Calu3 (cell line): ENCODE data around the gene WDR12. TPM values are rescaled to one million over a fixed set of nuclear protein-coding genes. Genes with fewer than 3 reads are reported as not detected.

Source experiments
- BruUV-seq: library from RNA; stranded (reverse); fragments of 400-500 nt; replicated peaks from 2 replicates; lab custom pipeline; 2021; lab: Mats Ljungman, UMichigan
- CTCF ChIA-PET: fragments of 300-600 bp; sonication (Branson Sonifier 250); formaldehyde crosslinking; loops from one replicate; lab custom pipeline; 2022; ENCODE audit warnings: antibody characterized with exemption; lab: Charles Lee
- DNase-seq: peaks from one replicate; pipeline ENCODE4 v3.0.0; 2022
- H3K27ac Mint-ChIP-seq: one replicate; pipeline ENCODE4 v1.8.0; 2022; ENCODE audit warnings: mixed read lengths; ENCODE audit not compliant: unreplicated experiment
- H3K27me3 Mint-ChIP-seq: one replicate; pipeline ENCODE4 v1.8.0; 2022; ENCODE audit warnings: mixed read lengths; ENCODE audit not compliant: unreplicated experiment
- H3K36me3 Mint-ChIP-seq: one replicate; pipeline ENCODE4 v1.8.0; 2022; ENCODE audit warnings: mild to moderate bottlenecking, moderate library complexity, mixed read lengths; ENCODE audit not compliant: insufficient read depth, unreplicated experiment
- H3K4me1 Mint-ChIP-seq: one replicate; pipeline ENCODE4 v1.8.0; 2022; ENCODE audit warnings: mild to moderate bottlenecking, low read depth, mixed read lengths; ENCODE audit not compliant: unreplicated experiment
- H3K4me3 Mint-ChIP-seq: one replicate; pipeline ENCODE4 v1.8.0; 2022; ENCODE audit warnings: mild to moderate bottlenecking, low read depth, moderate library complexity, mixed read lengths; ENCODE audit not compliant: unreplicated experiment
- H3K9me3 Mint-ChIP-seq: one replicate; pipeline ENCODE4 v1.8.0; 2022; ENCODE audit warnings: low read depth, mixed read lengths; ENCODE audit not compliant: unreplicated experiment
- intact Hi-C: fragments of 100-400 bp; cut with micrococcal nuclease; formaldehyde crosslinking; loops from one replicate; pipeline ENCODE4 v1.10.0; 2022; ENCODE audit not compliant: unreplicated experiment
- total RNA-seq: library from RNA; stranded (reverse); gene quantifications from 2 replicates; pipeline ENCODE4 v1.2.3, GENCODE V29; 2022
- TF ChIP-seq, protein P1 (sequence below): fragments of 200-600 bp; IDR thresholded peaks from one replicate; pipeline ENCODE4 v1.8.0; 2022; ENCODE audit warnings: antibody characterized with exemption; ENCODE audit not compliant: unreplicated experiment

WDR12 gene
- total RNA-seq, 1 experiment from 2014 or later: 105 TPM

DNA sequence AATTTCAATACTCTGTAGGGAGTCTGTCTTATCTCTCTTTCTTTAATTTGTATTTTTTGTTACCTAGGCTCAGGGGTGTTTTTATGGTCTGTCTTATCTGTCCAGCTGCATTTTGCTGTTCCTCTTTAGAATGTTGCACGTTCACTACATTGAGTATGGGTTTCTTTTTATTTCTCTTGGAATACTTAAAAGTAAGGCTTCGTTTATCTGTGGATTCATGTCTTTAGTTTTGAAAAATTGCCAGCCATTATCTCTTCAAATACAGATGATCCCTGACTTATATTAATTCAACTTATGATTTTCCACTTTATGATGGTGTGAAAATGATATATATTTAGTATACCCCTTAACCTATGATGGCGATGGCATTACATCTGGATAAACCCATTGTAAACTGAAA is 27.5 kb upstream of the WDR12 start:
- H3K4me1 Mint-ChIP-seq: no peaks in the 10 kb centered on the region
- H3K4me3 Mint-ChIP-seq: no peak overlapping the region
- intact Hi-C loops: no loop called here
- no TSS peak for BruUV-seq
- CTCF ChIA-PET: no interaction called here
- no peaks in the 10 kb centered on the region for H3K27me3 Mint-ChIP-seq
- TF ChIP-seq, protein P1, sequence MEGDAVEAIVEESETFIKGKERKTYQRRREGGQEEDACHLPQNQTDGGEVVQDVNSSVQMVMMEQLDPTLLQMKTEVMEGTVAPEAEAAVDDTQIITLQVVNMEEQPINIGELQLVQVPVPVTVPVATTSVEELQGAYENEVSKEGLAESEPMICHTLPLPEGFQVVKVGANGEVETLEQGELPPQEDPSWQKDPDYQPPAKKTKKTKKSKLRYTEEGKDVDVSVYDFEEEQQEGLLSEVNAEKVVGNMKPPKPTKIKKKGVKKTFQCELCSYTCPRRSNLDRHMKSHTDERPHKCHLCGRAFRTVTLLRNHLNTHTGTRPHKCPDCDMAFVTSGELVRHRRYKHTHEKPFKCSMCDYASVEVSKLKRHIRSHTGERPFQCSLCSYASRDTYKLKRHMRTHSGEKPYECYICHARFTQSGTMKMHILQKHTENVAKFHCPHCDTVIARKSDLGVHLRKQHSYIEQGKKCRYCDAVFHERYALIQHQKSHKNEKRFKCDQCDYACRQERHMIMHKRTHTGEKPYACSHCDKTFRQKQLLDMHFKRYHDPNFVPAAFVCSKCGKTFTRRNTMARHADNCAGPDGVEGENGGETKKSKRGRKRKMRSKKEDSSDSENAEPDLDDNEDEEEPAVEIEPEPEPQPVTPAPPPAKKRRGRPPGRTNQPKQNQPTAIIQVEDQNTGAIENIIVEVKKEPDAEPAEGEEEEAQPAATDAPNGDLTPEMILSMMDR: no peak
- no peak for DNase-seq
- H3K9me3 Mint-ChIP-seq: no peaks in the 10 kb centered on the region
- no peaks in the 10 kb centered on the region for H3K36me3 Mint-ChIP-seq
- no peak overlapping the region for H3K27ac Mint-ChIP-seq

DNA sequence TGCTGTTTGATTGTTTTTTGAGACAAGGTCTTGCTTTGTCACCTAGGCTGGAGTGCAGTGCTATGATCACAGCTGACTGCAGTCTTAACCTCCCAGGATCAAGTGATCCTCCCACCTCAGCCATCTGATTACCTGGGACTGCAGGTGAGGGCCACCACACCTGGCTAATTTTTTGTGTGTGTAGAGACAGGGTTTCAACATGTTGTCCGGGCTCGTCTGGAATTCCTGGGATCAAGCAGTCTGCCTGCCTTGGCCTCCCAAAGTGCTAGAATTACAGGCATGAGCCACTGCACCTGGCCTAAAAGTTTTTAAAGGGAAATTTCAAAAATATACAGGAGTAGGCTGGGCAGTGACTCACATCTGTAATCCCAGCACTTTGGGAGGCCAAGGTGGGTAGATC is 23.0 kb upstream of the WDR12 start:
- TF ChIP-seq, protein P1: no peak
- BruUV-seq: no TSS peak
- DNase-seq: no peak
- CTCF ChIA-PET: no interaction called here
- no peak overlapping the region for H3K4me3 Mint-ChIP-seq
- no peak overlapping the region for H3K27ac Mint-ChIP-seq
- H3K27me3 Mint-ChIP-seq: no peaks in the 10 kb centered on the region
- H3K9me3 Mint-ChIP-seq: no peaks in the 10 kb centered on the region
- H3K4me1 Mint-ChIP-seq: no peaks in the 10 kb centered on the region
- intact Hi-C loops: no loop called here
- H3K36me3 Mint-ChIP-seq: no peaks in the 10 kb centered on the region

DNA sequence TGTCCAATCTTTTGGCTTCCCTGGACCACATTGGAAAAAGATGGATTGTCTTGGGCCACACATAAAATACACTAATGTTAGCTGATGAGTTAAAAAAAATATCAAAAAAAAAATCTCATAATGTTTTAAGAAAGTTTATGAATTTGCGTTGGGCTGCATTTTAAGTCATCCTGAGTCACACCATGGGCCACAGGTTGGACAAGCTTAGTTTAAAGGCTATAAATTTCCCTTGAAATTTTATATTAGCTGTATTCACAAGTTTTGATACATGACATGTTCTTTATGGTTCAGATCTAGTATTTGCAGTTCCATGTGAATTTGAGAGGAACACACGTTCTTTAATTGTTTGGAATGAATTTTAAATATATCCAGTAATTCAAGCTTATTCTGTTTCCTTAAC is 22.5 kb upstream of the WDR12 start:
- CTCF ChIA-PET: no interaction called here
- intact Hi-C loops: no loop called here
- no peak for DNase-seq
- no TSS peak for BruUV-seq
- Mint-ChIP-seq H3K4me1 (no peaks in the 10 kb centered on the region), H3K9me3 (no peaks in the 10 kb centered on the region), H3K4me3 (no peak overlapping the region), H3K27me3 (no peaks in the 10 kb centered on the region), H3K36me3 (no peaks in the 10 kb centered on the region), H3K27ac (no peak overlapping the region)
- TF ChIP-seq, protein P1: no peak

DNA sequence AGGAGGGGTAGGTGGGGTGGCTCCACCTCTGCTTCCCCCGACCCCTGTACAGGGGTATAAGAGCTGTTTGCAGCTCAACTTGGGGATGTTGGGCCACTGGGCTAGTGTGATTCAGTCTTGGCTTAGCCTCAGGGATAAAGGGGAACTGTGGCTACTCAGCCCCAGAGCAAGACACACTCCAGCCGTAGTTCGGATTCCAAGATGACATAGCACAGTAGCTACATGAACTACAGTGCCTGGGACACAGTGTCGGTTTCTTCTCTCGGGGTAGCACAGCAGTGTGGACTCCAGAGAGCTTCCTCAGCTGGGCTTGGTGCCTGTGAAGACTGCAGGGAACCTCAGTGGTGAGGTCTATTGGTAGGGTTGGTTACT is 21.7 kb upstream of the WDR12 start:
- intact Hi-C loops: no loop called here
- Mint-ChIP-seq H3K36me3 (no peaks in the 10 kb centered on the region), H3K9me3 (no peaks in the 10 kb centered on the region), H3K4me3 (no peak overlapping the region), H3K4me1 (no peaks in the 10 kb centered on the region), H3K27me3 (no peaks in the 10 kb centered on the region), H3K27ac (no peak overlapping the region)
- BruUV-seq: no TSS peak
- no peak for DNase-seq
- TF ChIP-seq, protein P1: no peak
- CTCF ChIA-PET: no interaction called here
